GM21515 (cell line): ENCODE measurements around the gene CTR9.

ENCODE experiments used
- ATAC-seq: cut with Tn5 transposase; IDR thresholded peaks from one replicate; pipeline ENCODE4 v1.9.1; 2021; ENCODE audit not compliant: unreplicated experiment

Gene CTR9

GRCh38 chr11:10742460-10743208 is 8.4 kb upstream of the CTR9 start:
- no peak for ATAC-seq

DNA sequence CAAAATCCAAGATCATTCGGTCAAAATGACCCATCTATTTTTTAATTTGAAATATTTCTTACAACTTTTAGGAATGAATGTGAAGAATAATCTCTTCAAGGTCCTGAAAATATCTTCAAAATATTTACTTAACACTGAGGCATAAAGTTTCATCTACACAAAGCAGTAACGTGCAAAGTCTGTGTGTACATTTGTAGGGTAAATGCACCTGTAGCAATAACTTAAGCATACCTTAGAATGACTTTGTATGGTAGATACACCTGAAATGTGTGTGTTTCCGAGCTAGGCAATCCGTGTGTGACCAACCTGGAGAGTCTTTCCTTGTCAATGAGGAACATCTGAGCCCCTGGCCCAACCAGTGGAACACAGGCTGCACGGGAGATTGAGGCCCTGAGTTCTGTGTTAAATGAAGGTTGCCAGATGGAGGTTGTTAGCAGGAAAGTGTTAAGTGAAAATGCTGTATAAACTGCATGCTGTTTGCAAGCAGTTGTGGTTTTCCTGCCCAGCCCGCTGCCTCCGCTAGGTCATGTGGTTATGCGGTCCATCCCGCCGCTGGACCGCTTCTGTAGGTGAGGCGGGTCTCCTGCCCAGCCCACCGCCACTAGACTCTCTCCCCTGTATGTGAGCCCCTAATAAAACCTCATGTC is 7.6 kb upstream of the CTR9 start:
- no peak for ATAC-seq

DNA sequence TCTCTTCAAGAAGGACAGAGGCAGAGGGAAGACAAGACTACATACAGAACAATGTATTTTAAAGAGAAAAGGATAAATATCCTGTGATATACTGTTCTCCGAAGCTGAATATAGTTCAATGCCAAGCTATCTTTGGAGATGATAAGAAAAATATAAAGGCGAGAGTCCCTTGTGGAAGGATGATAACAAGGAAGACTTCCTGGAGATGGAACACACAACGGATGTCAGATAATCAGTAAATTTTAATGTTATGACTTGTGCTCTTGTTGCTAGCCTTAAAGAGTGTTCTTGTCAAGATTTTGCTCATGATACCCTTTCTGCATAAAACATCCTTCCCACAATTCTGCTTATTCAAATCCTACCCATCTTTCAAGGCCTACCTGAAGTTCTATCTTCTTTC is 6.8 kb upstream of the CTR9 start:
- no peak for ATAC-seq

DNA sequence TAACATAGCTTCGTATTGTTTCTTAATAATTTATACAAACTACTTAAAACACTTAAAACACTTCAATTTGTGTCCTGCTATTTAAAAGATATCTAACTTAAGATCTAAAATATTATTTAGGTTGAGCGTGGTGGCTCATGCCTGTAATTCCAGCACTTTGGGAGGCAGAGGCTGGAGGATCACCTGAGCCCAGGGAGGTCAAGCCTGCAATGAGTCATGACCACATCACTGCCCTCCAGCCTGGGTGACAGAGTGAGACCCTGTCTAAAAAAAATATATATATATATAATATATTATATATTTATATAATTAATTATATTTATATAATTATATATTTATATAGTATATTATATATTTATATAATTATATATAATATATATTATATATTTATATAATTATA is 4.2 kb upstream of the CTR9 start:
- no peak for ATAC-seq

GRCh38 chr11:10747733-10748132 is 3.3 kb upstream of the CTR9 start:
- no peak for ATAC-seq

DNA sequence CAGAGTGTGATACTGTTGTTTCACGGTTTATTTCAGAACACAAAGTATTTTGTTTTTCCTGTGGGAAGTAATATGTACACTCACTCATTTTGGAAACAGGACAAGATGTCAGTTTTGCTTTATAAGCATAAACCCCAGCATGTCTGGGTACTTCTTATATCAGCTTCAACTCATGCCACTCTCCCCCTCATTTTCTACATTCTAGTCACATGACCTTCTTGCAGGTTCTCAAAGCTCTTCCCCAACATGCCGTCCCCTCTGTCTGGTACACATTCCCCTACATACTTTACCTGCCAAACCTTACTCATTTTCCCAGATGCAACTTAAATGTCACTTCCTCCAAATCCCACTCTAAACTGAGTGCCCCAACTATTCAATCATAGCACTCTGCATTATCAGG is 1.6 kb upstream of the CTR9 start:
- ATAC-seq, result no peak

DNA sequence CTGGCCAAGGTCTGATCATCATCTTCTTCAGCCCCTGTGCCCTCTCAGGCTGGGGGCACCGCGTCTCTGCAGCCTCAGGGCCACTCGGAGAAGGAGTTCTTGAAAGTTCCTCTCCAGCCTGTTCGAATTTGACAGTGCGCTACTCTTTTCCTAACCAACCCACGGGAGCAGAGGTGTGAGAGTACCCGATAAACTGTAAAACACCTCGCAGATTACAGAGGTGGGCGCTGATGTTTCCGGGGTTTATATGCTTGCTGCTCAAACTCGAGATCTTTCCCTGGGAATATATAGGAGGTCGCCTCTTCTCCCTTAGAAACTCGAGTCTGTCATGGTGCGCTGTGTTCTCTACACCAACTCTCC is 515 bp downstream of the CTR9 start:
- ATAC-seq, result no peak

GRCh38 chr11:10752061-10752460 is 1.0 kb downstream of the CTR9 start:
- no peak for ATAC-seq

DNA sequence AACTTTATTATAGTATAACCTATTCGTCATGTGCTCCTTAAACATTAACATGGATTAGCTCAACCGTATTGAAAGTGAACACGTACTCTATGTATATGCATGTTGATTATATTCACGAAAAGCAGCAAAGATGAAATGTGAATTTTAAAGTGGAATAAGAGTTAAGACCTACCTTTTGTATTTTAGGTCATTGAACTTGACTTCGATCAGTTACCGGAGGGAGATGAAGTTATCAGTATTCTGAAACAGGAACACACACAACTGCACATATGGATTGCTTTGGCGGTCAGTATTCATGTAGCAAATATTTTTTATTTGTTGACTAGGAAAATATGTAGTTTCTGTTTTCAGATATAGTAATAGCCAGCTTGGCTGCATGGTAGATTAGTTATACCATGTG is 1.4 kb downstream of the CTR9 start:
- no peak for ATAC-seq

DNA sequence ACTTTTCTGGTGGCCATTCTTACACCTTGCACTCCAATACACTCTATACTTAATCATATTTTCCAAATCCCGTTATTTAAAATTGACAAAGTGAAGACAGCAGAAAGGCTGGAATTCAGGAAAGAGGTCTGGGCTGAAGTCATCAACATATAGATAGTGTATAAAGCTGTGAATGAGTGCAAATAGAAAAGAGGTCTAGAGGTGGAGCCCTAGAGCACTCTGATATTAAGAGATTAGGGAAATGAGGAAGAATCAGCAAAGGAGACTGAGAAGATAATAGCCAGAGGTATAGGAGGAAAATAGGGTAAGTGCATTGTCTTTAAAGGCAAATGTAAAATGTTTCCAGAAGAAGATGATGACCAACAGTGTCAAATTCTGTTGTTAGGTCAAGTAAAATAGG is 7.9 kb downstream of the CTR9 start:
- no peak for ATAC-seq

GRCh38 chr11:10761085-10761698 is 10.1 kb downstream of the CTR9 start:
- no peak for ATAC-seq

DNA sequence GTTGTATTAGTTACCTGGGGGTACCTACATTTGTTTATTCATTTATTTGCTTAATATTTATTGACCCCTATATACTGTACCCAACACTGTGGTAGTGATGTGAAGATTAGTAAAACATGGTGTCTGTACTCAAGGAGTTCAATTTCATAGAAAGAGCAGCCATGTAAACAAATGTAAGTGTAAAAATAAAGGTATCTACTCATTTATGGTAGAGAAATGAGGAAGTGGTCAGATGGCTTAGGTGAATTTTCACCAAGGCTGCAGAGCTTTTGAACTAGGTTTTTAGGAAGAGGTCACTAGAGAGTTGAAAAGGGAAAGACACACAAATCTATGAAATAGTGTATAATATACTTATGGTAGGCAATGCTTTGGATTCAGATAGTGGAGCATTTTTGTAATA is 11.1 kb downstream of the CTR9 start:
- ATAC-seq, result peak; percentile 79

DNA sequence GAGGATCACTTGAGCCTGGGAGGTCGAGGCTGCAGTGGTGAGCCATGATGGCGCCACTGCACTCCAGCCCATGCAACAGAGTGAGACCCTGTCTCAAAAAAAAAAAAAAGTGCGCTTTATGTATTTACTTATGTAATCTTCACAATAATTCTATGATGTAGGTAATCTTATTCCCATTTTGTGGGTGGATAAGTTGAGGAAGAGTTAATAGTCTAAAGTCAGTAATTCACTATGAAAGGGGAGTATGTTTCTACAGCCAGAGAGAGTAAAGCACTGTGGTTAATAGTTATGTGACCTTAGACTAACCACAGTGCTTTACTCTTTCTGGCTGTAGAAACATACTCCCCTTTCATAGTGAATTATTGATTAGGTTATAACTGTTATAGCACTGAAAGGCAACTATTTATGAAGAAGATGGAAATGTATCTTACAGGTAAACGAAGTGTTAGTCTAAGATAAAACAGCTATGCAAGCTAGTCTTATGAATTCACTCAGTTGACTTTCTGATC is 11.9 kb downstream of the CTR9 start:
- ATAC-seq, result peak; percentile 44

DNA sequence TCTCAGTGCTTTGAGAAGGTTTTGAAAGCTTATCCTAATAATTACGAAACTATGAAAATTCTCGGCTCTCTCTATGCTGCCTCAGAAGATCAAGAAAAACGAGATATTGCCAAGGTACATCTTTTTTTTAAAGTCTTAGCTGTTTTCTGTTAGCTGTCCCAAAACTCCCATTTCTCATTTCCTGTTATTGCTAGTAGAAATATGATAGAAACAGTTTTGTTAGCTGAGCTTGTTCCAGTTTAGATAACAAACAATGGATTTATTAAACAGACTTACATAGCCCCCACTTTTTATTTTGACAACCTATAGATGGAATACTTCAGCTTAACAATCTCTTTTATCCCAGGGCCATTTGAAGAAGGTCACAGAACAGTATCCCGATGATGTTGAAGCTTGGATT is 12.7 kb downstream of the CTR9 start:
- ATAC-seq, result no peak

DNA sequence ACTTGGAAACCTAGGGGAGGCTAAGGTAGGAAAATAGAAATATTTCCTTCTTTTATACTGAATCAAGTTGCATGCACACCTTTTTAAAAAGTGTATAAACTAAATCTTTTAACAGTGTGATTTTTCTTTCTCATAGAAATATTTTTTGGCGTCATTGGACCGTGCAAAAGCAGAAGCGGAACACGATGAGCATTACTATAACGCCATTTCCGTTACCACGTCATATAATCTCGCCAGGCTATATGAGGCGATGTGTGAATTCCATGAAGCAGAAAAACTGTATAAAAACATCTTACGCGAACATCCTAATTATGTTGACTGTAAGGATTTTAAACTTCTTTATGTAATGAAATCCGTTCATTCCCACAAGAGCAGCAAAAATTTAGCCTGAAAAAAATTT is 13.4 kb downstream of the CTR9 start:
- no peak for ATAC-seq

DNA sequence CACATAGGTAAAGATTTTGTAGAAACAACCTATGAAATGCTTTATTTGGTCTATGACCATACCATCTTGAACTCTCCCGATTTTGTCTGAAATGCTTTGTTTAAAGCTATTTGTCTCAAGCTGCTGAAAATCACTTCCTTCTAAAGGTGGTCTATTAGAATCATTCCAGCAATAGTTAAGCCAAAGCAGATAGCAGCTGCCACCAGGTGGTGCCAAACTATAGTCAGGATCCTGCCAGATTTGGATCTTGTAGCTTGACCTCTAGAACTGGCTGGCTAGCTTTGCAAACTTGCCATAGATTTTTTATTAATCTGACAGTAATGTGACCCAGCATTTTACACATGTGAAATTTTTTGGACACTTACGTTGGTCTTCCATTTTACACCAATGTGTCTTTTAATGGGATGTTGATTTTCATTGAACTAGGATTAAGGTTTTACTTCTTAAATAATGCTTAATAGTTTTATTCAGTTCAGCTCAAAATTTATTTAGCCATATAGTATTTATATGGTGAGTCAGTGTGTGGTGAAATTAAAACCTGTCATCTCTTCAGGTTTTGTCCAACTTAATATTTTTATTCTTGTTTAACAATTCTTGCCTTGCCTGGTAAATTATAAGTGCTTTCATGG is 19.7 kb downstream of the CTR9 start:
- ATAC-seq, result no peak

GRCh38 chr11:10771457-10771856 is 20.4 kb downstream of the CTR9 start:
- ATAC-seq, result no peak

GRCh38 chr11:10774811-10775210 is 23.8 kb downstream of the CTR9 start:
- no peak for ATAC-seq

GRCh38 chr11:10777393-10777793 is 26.3 kb downstream of the CTR9 start:
- ATAC-seq, result no peak

- ATAC-seq, result no peak
Measured at GRCh38 chr11:10777806-10778205, 26.8 kb downstream of the CTR9 start.

DNA sequence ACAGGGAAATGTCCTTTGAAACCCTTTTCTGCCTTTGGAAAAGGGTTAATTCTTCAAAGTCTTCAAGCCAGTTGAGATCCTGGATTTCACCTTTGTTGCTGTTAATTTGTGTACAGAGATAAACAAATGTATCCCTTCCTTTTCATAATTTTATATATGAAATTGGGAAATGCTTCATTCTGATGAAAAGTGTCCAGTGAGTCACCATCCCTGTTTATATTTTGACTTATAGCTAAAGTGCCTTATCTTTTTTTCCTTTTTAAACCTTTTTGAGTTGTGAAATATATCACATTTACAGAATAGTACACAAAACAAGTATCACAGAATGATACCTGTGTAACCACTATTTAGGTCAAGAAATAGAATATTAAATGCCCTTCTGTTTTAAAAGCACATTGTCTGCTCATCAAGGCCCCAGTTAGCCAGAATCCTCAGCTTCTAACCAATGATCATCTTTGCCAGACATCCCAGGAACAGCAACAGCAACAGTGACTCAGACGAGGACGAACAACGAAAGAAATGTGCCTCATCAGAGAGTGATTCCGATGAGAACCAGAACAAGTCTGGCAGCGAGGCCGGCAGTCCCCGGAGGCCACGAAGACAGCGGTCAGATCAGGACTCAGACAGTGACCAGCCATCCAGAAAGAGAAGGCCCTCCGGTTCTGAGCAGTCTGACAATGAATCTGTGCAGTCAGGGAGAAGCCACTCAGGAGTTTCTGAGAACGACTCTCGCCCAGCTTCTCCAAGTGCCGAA is 27.3 kb downstream of the CTR9 start:
- no peak for ATAC-seq
